Activated T-helper 9 cell treated with anti-CD3 and anti-CD28 coated beads, Interleukin-2, amount 50 U/mL, for 16 hours (primary cell): ENCODE results near the gene MOGAT2.
"Not testable (repeated sequence)": the region's sequence is repeated elsewhere in the genome, so short reads cannot be mapped to it uniquely, and the experiment has no call there.

Source experiments
- DNase-seq: peaks from one replicate; pipeline ENCODE4 v3.0.0-alpha.2; 2020; ENCODE audit warnings: low read depth

The MOGAT2 gene

DNA sequence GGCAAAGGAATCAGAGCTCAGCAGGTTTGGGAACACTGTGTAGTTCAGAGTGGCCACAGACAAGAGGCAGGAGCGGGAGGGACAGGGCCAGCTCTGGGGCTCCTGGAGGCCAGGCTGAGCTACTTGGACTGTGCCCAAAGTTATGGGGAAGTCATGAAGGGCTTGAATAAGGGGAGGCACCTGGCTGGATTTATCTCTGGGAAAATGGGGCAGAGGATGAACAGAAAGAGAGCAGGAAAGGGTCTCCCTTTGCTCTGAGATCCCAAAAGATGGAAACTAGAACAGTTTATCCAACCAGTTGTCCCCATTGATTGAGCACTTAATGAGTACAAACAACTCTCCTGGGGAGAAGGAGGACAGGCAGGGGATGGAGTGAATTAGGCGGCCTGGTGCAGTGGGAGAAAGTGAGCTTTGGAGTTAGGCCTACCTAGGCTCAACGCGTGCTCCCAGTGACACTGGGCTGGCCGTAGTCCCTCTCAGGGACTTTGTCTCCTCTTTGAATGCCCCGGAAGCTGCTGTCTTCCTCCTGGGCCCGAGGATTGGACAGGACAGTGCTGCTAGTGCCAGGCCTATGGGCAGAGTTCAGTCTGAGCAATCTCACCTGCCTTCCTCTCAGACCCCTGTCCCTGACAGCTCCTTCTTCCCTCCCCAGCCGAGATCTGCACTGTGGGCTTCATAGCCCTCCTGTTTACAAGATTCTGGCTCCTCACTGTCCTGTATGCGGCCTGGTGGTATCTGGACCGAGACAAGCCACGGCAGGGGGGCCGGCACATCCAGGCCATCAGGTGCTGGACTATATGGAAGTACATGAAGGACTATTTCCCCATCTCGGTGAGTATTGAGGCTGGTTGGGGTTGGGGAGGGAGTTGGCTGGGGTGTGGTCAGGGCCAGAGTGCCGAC is 2.0 kb downstream of the MOGAT2 start:
- no peak for DNase-seq

DNA sequence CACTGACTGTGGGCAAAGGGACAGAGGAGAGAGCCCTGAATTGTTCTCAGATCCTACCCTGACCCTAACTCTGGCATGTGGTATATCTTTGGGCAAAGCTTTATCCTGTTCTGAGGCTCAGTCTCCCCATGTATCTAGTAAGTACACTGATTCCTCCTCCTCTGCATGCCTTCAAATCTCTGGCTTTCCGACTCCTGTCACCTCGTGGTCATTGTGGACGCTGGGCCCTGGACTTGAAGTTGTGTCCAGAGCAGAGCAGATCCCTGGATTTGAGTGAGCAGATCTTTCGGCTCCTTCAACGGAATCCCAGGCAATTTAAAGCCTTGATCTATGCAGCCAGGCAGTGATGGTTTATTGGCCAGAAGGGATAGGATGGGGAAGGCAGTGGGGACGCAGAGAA is 3.0 kb downstream of the MOGAT2 start:
- DNase-seq: no peak

- DNase-seq: no peak
Observed at GRCh38 chr11:75721852-75722668, 4.4 kb downstream of the MOGAT2 start.

- DNase-seq: no peak
Observed at GRCh38 chr11:75722669-75723042, 5.0 kb downstream of the MOGAT2 start.

- DNase-seq: no peak
Observed at GRCh38 chr11:75725547-75726320, 8.1 kb downstream of the MOGAT2 start.

GRCh38 chr11:75728992-75729391 is 11.4 kb downstream of the MOGAT2 start:
- DNase-seq: no peak

- DNase-seq: no peak
Observed at GRCh38 chr11:75731095-75731494, 13.5 kb downstream of the MOGAT2 start.

GRCh38 chr11:75733071-75733430 is 15.4 kb downstream of the MOGAT2 start:
- no peak for DNase-seq

GRCh38 chr11:75733431-75734107 is 15.9 kb downstream of the MOGAT2 start:
- no peak for DNase-seq

GRCh38 chr11:75734491-75735180 is 17.0 kb downstream of the MOGAT2 start:
- no peak for DNase-seq

DNA sequence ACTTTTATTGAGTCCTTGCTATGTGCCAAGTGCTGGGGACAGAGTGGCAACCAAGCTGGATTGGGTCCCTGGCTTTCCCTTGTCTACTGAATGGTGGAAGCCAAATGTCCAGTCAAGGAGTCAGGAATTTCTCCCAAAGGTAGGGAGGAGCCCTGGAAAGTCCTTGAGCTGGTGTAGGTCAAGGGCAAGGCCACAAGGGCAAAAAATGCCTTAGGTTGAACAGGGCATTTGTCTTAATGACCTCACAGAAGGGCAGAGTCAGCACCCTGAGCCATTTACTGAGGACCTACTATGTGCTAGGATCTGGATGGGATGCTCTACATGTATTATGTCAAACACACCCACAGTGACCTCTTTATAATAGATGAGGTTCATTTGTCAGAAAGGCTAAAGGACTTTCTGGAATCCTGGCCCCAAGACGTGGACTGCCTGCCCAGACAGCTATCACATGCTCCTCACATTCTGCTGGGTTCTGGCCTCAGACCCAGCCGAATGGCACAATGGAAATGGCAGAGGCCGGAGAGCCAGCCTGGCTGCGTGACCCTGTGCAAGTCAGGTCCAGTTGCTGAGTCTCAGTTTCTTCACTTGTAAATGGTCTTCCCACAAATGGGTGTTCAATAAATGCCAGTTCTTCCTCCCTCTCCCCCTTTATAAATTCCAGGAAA is 17.7 kb downstream of the MOGAT2 start:
- no peak for DNase-seq

DNA sequence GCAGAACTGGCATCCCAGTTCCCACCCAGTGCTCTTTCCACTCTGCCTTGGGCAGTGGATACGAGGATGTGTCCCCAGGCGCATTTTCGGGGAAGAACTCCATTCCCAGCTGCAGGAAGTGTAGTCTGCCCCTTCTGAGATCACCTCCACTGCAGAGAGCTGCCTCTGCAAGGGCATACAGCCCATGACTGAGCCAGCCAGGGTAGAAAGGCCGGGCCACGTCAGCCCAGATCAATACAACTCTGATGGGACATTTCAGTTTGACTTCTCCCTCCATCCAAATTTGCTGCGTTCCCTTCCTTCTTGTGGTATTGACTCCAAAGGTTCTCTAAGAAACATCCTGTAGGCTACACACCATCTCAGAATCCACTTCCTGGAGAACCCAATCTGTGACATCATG is 19.7 kb downstream of the MOGAT2 start:
- DNase-seq: no peak

GRCh38 chr11:75740681-75741080 is 23.0 kb downstream of the MOGAT2 start:
- DNase-seq: no peak

DNA sequence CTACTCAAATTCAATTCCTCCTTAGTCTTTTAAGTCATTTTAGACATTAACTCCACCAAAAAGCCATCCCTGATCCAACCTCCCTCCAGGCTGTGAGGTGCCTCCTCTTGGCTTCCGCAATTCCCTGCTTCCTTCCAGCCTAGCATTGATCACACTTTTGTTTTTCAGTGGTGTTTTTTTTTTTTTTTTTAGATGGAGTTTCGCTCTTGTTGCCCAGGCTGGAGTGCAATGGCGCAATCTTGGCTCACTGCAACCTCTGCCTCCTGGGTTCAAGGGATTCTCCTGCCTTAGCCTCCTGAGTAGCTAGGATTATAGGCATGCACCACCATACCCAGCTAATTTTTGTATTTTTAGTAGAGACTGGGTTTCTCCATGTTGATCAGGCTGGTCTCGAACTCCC is 25.5 kb downstream of the MOGAT2 start:
- not testable (repeated sequence) for DNase-seq

- no peak for DNase-seq
Observed at GRCh38 chr11:75743711-75744563, 26.3 kb downstream of the MOGAT2 start.

GRCh38 chr11:75745807-75746206 is 28.2 kb downstream of the MOGAT2 start:
- no peak for DNase-seq

GRCh38 chr11:75748729-75749273 is 31.2 kb downstream of the MOGAT2 start:
- DNase-seq: not testable (repeated sequence)

- not testable (repeated sequence) for DNase-seq
Observed at GRCh38 chr11:75754933-75755332, 37.3 kb downstream of the MOGAT2 start.

GRCh38 chr11:75757651-75758050 is 40.0 kb downstream of the MOGAT2 start:
- no peak for DNase-seq
